ENCODE results near the gene TFAP2A. TPM values are rescaled to one million over a fixed set of nuclear protein-coding genes. Genes with fewer than 3 reads are reported as not detected.

TFAP2A gene
- total and polyA plus RNA-seq, 9 donors = 0.10 to 0.67 (median 0.15) TPM; not detected in 1

- intact Hi-C loops (cut with DNase I) = no loop called here
- Histone ChIP-seq H3K27ac (no peak overlapping the region), H3K27me3 (peaks cover 3% of the 10 kb centered on the region), H3K9me3 (peaks cover 0 to 7% of the 10 kb centered on the region in 2 donors), H3K36me3 (no peaks in the 10 kb centered on the region), H3K4me1 (ENCODE audit: insufficient read depth) (peaks cover 10% of the 10 kb centered on the region), H3K4me3 (no peak overlapping the region)
- no peak for TF ChIP-seq CTCF (IDR thresholded peaks at IDR 0.05)
- no peak for TF ChIP-seq EP300 (IDR thresholded peaks at IDR 0.05)
- no peak for TF ChIP-seq POLR2A (IDR thresholded peaks at IDR 0.05)
- DNase-seq = no peak
- WGBS, 3 donors = 9 to 12% (median 11%) methylated on average over 7 of the region's 7 CpGs
These were observed 7.7 kb downstream of the TFAP2A start for GRCh38 chr6:10407018-10407673.

GRCh38 chr6:10406556-10406955 lies 8.3 kb downstream of the TFAP2A start:
- Histone ChIP-seq H3K27me3 (peaks cover 3% of the 10 kb centered on the region), H3K36me3 (no peaks in the 10 kb centered on the region), H3K4me3 (no peak overlapping the region), H3K9me3 (peaks cover 0 to 7% of the 10 kb centered on the region in 2 donors), H3K4me1 (ENCODE audit: insufficient read depth) (peaks cover 10% of the 10 kb centered on the region), H3K27ac (no peak overlapping the region)
- TF ChIP-seq EP300 (IDR thresholded peaks at IDR 0.05) (no peak), CTCF (IDR thresholded peaks at IDR 0.05) (no peak), POLR2A (IDR thresholded peaks at IDR 0.05) (no peak)
- WGBS, 3 donors = 10 to 15% (median 12%) methylated on average over 1 of the region's 1 CpG
- intact Hi-C loops (cut with DNase I) = no loop called here
- DNase-seq = no peak

- no peak overlapping the region for H3K27ac ChIP-seq
- no peak for TF ChIP-seq CTCF (IDR thresholded peaks at IDR 0.05)
- 8 to 25% (median 13%) methylated on average over 3 of the region's 3 CpGs for WGBS, 3 donors
- peaks cover 0 to 7% of the 10 kb centered on the region in 2 donors for H3K9me3 ChIP-seq
- H3K4me3 ChIP-seq = no peak overlapping the region
- H3K36me3 ChIP-seq = no peaks in the 10 kb centered on the region
- no peak for DNase-seq
- peaks cover 3% of the 10 kb centered on the region for H3K27me3 ChIP-seq
- H3K4me1 ChIP-seq (ENCODE audit: insufficient read depth) = peaks cover 6% of the 10 kb centered on the region
- intact Hi-C loops (cut with DNase I) = no loop called here
These were observed 9.4 kb downstream of the TFAP2A start for GRCh38 chr6:10405513-10405900.

- H3K4me3 ChIP-seq = peak overlapping the region; percentile 32
- peaks cover 0 to 4% of the 10 kb centered on the region in 2 donors for H3K9me3 ChIP-seq
- intact Hi-C loops (cut with DNase I) = no loop called here
- 23 to 31% (median 26%) methylated on average over 31 of the region's 31 CpGs for WGBS, 3 donors
- peaks cover 6% of the 10 kb centered on the region for H3K4me1 ChIP-seq (ENCODE audit: insufficient read depth)
- TF ChIP-seq POLR2A (IDR thresholded peaks at IDR 0.05) = no peak
- DNase-seq = no peak
- peaks cover 3% of the 10 kb centered on the region for H3K27me3 ChIP-seq
- no peaks in the 10 kb centered on the region for H3K36me3 ChIP-seq
- no peak overlapping the region for H3K27ac ChIP-seq
These were observed 9.9 kb downstream of the TFAP2A start for GRCh38 chr6:10404799-10405512.

All from ovary (tissue), 9 donors.